Neuron (in vitro differentiated cells): ENCODE results near the gene TBC1D17.

Source experiments
- H2AFZ ChIP-seq: one replicate; pipeline ENCODE4 v1.6.1; 2013; ENCODE audit warnings: low read depth, mild to moderate bottlenecking, inconsistent platforms, low read length, moderate library complexity
- H3K27me3 ChIP-seq: one replicate; pipeline ENCODE4 v1.6.1; 2013; ENCODE audit warnings: low read length; ENCODE audit not compliant: insufficient read depth
- H3K36me3 ChIP-seq: one replicate; pipeline ENCODE4 v1.6.1; 2013; ENCODE audit warnings: low read length; ENCODE audit not compliant: insufficient read depth
- H3K4me1 ChIP-seq: one replicate; pipeline ENCODE4 v1.6.1; 2013; ENCODE audit warnings: low read length; ENCODE audit not compliant: insufficient read depth
- H3K4me3 ChIP-seq: 2 replicates; pipeline ENCODE4 v1.5.1; 2013; ENCODE audit warnings: mild to moderate bottlenecking, low read length, moderate library complexity
- H3K9me3 ChIP-seq: one replicate; pipeline ENCODE4 v1.6.1; 2013; ENCODE audit warnings: low read length

Gene TBC1D17

DNA sequence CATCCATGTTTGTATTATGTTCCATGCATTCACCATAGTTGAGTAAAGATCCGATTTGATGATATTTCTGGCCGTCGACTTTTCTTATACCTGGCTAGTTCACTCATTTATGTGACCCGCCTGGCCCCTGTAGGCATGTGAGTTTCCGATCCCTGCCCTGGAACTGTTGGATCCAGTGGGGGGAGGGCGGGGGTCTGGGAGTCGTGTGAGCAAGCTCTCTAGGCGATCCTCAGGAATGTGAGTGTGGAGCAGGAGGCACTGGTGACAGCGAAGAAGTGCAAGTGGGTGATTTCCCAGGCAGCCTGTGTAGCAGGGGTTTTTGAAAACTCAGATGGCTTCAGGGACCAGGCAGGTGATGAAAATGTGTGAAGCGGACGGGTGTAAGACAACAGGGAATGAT lies 37.2 kb upstream of the TBC1D17 start:
- H3K4me3 ChIP-seq = no peak overlapping the region
- no peaks in the 10 kb centered on the region for H3K27me3 ChIP-seq
- H2AFZ ChIP-seq = no peak overlapping the region
- H3K9me3 ChIP-seq = peaks cover 2% of the 10 kb centered on the region
- H3K4me1 ChIP-seq = peaks cover 4% of the 10 kb centered on the region
- peaks cover 55% of the 10 kb centered on the region for H3K36me3 ChIP-seq

GRCh38 chr19:49840736-49841249 lies 36.7 kb upstream of the TBC1D17 start:
- H3K4me1 ChIP-seq = peaks cover 4% of the 10 kb centered on the region
- H2AFZ ChIP-seq = no peak overlapping the region
- H3K27me3 ChIP-seq = no peaks in the 10 kb centered on the region
- H3K36me3 ChIP-seq = peaks cover 50% of the 10 kb centered on the region
- no peak overlapping the region for H3K4me3 ChIP-seq
- peaks cover 2% of the 10 kb centered on the region for H3K9me3 ChIP-seq

GRCh38 chr19:49843265-49843664 lies 34.2 kb upstream of the TBC1D17 start:
- no peak overlapping the region for H2AFZ ChIP-seq
- H3K4me3 ChIP-seq = no peak overlapping the region
- H3K4me1 ChIP-seq = peaks cover 4% of the 10 kb centered on the region
- no peaks in the 10 kb centered on the region for H3K9me3 ChIP-seq
- H3K27me3 ChIP-seq = no peaks in the 10 kb centered on the region
- H3K36me3 ChIP-seq = peaks cover 26% of the 10 kb centered on the region

DNA sequence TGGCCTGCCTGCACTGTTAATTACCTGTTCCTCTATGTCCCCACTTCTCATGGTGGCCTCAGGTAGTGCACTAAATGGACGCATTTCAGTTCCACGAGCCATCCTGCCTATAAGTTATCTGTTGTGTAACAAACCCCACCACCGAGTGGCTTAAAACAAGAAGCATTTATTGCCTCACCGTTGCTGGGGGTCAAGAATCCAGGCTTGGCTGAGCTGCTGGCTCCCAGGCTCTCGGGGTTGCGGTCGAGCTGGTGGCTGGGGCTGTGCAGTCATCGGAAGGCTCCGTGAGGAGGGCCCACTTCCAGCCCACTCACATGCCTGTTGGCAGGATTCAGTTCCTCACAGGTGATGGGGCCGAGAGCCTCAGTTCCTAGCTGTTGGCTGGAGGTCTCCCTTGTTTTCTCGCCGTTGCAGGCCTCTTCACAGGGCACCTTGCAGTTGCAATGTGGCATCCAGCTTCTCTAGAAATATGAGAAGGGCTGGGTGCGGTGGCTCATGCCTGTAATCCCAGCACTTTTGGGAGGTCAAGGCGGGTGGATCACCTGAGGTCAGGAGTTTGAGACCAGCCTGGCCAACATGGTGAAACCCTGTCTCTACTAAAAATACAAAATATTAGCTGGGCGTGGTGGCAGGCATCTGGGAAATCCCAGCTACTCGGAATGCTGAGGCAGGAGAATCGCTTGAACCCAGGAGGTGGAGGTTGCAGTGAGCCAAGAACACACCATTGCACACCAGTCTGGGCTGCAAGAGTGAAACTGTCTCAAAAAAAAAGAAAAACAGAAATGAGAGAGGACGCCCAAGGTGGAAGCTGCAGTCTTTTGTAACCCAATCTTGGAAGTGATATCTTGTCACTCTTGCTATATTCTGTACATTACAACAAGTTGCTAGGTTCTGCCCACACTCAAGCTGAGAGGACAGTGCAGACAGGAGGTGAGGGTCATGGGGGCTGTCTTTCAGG lies 33.1 kb upstream of the TBC1D17 start:
- H3K36me3 ChIP-seq = peaks cover 19% of the 10 kb centered on the region
- H3K4me3 ChIP-seq = no peak overlapping the region
- no peak overlapping the region for H2AFZ ChIP-seq

DNA sequence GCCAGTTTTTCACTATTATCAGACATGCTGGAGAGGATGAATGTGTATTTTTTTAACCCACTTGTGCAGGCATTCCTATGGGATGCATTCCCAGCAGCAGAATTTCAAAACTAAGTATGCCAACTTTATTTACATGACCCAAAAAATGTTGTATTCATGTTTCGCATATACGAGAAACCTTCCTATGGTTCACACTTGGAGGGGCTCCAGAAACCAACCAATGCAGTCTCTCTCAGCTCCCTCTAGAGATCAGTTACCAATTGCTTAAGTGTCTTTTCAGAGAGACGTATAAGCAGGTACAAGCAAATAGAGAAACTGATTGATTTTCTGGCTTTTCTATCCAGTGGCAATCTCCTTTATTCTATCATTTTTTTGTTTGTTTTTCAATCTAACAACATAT lies 32.1 kb upstream of the TBC1D17 start:
- H2AFZ ChIP-seq = no peak overlapping the region
- H3K27me3 ChIP-seq = no peaks in the 10 kb centered on the region
- H3K36me3 ChIP-seq = peaks cover 11% of the 10 kb centered on the region
- H3K9me3 ChIP-seq = peaks cover 4% of the 10 kb centered on the region
- H3K4me1 ChIP-seq = peaks cover 6% of the 10 kb centered on the region
- no peak overlapping the region for H3K4me3 ChIP-seq

More for the DNA sequence above, 33.1 kb upstream of the TBC1D17 start:
- H3K4me1 ChIP-seq = peaks cover 4% of the 10 kb centered on the region
- no peaks in the 10 kb centered on the region for H3K27me3 ChIP-seq
- peaks cover 4% of the 10 kb centered on the region for H3K9me3 ChIP-seq

- Histone ChIP-seq H3K9me3 (peaks cover 4% of the 10 kb centered on the region), H3K4me1 (peaks cover 4% of the 10 kb centered on the region), H3K4me3 (no peak overlapping the region), H3K27me3 (no peaks in the 10 kb centered on the region), H2AFZ (no peak overlapping the region), H3K36me3 (peaks cover 4% of the 10 kb centered on the region)
Measured at GRCh38 chr19:49846408-49846807, 31.1 kb upstream of the TBC1D17 start.

GRCh38 chr19:49847731-49848696 lies 29.5 kb upstream of the TBC1D17 start:
- H3K4me1 ChIP-seq = peaks cover 16% of the 10 kb centered on the region
- peaks cover 12% of the 10 kb centered on the region for H3K36me3 ChIP-seq
- no peak overlapping the region for H2AFZ ChIP-seq
- H3K27me3 ChIP-seq = no peaks in the 10 kb centered on the region
- H3K4me3 ChIP-seq = no peak overlapping the region
- peaks cover 4% of the 10 kb centered on the region for H3K9me3 ChIP-seq

GRCh38 chr19:49848938-49849337 lies 28.6 kb upstream of the TBC1D17 start:
- Histone ChIP-seq H3K9me3 (peaks cover 4% of the 10 kb centered on the region), H3K27me3 (no peaks in the 10 kb centered on the region), H3K4me1 (peaks cover 18% of the 10 kb centered on the region), H3K4me3 (no peak overlapping the region), H2AFZ (no peak overlapping the region), H3K36me3 (peaks cover 15% of the 10 kb centered on the region)

GRCh38 chr19:49849433-49850220 lies 27.9 kb upstream of the TBC1D17 start:
- Histone ChIP-seq H3K36me3 (peaks cover 22% of the 10 kb centered on the region), H3K4me1 (peaks cover 18% of the 10 kb centered on the region), H2AFZ (no peak overlapping the region), H3K27me3 (no peaks in the 10 kb centered on the region), H3K4me3 (peak overlapping the region; percentile 99), H3K9me3 (peaks cover 4% of the 10 kb centered on the region)

- Histone ChIP-seq H3K4me1 (peaks cover 18% of the 10 kb centered on the region), H3K4me3 (peak overlapping the region; percentile 99), H3K36me3 (peaks cover 26% of the 10 kb centered on the region), H2AFZ (peak overlapping the region; percentile 96), H3K9me3 (peaks cover 4% of the 10 kb centered on the region), H3K27me3 (no peaks in the 10 kb centered on the region)
Measured at GRCh38 chr19:49850221-49850486, 27.3 kb upstream of the TBC1D17 start.

DNA sequence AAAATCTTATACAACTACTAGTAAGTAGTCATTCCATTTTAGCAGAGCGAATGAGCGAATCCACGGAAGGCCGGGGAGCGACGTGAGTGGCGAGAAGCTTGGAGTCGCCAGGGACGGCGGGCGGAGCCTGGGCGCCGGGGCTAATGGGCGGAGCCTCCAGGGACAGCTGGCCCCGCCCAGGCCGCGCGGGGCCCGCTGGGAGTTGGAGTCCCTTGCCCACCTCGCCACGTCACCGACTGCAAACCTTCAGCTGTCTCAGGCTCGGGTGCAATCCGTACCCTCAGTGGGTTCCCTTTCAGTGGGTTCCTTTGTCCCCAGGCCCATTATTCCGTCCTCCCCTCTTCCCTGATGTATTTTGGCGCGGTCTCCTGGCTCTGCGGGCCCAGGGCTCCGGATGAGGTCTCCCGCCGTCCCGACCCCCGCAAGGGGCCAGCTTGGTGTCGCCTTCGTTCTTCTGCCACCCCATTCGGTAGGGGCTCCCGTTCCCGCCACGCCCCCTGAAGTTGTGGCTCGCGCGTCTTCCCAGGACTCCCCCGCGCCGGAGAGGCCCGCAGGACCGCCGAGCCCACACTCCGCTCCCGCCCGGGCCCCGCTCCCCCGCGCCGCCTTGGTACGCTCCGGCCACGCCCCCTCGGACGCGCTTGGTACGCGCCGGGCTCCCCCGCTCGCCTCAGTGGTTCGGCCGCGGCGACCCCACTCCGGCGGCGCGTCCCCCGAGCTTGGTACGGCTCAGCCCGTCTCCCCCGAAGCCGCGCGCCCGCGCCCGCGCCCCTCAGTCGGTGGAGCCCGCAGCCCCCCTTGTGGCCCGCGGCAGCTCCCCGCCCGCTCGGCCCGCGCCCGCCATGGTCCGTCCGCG lies 26.8 kb upstream of the TBC1D17 start, which contains the start of gene PTOV1:
Gene PTOV1 (plus strand): TSS at position 673 of the 856 bp plus-strand sequence.
- peaks cover 18% of the 10 kb centered on the region for H3K4me1 ChIP-seq
- peak within 1 kb of the TSS; percentile 96 for H2AFZ ChIP-seq
- peaks cover 4% of the 10 kb centered on the region for H3K9me3 ChIP-seq
- H3K4me3 ChIP-seq = peak within 1 kb of the TSS; percentile 99
- no peaks in the 10 kb centered on the region for H3K27me3 ChIP-seq
- H3K36me3 ChIP-seq = peaks cover 31% of the 10 kb centered on the region
